GM21619 (cell line): ENCODE measurements around the gene CCDC124.

Source experiments
- ATAC-seq: cut with Tn5 transposase; IDR thresholded peaks from one replicate; pipeline ENCODE4 v1.9.1; 2021; ENCODE audit not compliant: unreplicated experiment

The CCDC124 gene

DNA sequence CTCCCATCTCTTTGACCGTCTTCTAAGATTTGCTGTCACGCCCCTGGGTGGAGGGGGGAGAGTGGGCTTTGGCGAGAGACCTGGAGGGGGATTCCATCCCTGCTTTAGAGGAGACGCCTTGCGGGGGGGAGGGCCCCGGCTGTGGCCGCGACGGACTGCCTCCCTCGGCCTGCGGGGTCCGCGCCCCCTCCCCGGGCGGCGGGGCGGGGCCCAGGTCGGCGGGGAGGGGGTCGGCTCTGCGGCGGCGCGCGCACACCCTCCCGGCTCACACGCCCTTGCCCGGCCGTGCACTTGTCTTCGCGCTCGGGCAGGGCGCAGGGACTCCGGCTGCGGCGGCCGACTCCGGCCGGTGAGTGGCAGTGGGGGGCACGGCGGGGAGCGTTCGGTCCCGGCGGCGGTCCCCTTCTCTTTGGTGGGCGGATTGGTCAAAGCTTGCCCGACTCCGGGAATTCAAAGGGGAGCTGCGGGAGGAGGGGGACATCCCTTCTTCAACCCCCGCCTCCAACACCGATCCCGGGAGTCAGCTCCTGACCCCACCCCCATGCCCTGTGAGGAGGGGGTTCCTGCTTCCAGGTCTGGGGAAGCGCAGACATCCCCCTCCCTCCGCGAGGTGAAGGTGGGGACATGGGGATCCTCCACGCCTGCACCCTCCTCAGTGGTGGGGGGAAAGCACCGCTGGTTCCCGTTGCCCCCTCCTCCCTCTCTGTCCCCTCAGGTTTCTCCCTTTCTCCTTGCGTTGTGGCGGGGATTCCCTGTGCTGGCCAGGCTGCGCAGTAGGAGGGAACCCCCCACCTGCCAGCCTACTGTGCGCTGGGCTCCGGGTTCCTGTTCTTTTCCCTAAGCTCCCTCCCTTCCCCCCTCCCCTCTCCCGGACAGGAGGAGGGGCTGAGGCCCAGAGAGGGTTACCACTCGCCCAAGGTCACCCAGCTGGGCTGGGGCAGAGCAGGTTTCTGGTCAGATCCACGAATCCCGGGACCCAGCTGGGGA lies 19.5 kb downstream of the CCDC124 start:
- no peak for ATAC-seq

DNA sequence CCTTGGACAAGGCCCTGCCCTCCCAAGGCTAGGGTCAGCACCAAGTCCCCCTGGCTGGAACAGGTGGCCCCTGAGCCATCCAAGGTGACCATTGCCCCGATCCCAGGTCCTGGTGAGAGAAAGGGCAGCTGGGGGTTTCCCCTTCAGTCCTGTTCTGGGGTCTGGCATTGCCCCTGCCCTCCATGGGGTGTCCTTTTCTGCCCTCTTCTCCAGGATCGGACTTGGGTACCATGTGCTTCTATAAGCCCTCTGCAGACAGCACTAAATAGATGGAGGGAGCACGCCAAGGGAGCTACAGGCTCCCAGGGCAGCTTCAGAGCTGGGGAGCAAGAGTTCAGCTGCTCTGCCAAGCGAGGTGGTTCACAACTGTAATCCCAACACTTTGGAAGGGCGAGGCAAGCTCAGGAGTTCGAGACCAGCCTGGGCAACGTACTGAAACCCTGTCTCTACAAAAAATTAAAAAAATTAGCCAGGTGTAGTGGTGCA lies 20.5 kb downstream of the CCDC124 start:
- ATAC-seq = no peak

DNA sequence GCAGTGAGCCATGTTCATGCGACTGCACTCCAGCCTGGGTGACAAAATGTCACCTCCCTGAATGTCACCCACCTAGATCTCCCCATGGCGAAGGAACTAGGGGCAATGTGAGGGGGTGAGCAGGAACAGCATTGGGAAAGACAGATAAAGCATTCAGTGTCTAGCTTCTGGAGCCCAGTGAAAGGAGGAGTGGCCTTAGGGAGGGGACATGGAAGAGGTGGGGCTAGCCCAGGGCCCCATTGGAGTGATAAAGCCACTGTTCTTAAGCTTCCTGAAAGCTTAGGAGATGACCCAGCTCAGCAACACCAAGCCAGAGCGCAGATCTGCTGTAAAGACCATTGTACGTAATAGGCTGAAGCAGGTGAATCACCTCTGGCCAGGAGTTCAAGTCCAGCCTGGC lies 21.1 kb downstream of the CCDC124 start:
- no peak for ATAC-seq

DNA sequence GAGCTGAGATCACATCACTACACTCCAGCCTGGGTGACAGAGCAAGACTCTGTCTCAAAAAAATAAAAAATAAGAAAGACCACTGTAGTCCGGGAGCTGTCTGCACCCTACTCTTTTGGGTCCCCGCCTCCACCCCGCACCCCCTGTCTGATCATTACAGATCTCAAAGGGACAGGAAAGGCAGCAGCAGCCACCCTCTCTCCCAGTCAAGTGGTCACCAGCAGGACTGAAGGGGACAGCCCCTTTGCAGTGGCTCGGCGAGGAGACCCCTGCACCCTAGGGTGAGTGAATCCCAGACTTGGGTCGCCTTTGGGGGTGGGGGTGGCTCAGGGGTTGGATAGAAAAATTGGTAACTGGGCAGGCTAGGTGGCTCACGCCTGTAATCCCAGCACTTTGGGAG lies 21.6 kb downstream of the CCDC124 start:
- no peak for ATAC-seq

DNA sequence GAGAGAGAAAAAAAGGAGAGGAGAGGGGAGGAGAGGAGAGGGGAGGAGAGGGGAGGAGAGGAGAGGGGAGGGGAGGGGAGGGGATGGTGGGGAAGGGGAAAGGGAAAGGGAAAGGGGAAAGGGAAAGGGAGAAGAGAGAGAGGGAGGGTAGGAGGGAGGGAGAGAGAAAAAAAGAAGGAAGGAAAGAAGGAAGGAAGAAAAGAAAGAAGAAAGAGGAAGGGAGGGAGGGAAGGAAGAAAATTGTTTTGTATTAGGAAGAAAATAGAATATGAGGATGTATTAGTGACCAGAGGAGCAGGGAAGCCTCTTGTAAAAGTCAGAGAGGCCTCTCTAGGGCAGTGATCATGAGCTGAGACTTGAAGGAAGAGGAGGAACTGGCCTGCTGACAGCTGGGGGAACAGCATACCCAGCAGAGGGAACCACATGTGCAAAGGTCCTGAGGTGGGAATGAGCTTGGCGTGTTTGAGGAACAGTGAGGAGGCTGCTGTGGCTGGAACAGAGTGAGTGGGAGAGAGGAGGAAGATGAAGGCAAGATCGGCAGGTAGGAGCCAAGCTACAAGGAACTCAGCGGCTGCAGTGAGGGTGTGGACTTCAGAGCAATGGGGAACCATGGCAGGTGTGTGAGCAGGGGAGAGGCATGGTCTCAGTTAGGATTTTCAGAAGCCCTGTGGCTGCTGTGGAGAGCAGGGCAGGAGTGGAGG lies 24.5 kb downstream of the CCDC124 start:
- no peak for ATAC-seq

DNA sequence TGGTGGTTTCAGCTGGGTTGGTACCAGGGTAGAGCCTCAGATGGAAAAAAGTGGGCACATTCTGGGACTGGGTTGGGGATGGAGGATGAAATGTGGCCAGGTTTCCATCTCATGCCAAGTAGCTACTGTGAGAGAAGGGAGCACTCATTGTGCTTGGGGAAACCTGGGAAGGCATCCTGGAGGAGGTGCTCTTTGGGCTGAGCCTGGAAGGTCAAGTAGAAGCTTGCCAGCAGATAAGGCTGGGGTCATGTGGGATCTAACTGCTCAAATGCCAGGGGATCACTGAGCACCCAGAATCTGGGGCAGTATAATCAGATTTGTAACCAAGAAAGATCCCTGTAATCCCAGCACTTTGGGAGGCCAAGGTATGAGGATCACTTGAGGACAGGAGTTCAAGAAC lies 25.1 kb downstream of the CCDC124 start:
- ATAC-seq = no peak

DNA sequence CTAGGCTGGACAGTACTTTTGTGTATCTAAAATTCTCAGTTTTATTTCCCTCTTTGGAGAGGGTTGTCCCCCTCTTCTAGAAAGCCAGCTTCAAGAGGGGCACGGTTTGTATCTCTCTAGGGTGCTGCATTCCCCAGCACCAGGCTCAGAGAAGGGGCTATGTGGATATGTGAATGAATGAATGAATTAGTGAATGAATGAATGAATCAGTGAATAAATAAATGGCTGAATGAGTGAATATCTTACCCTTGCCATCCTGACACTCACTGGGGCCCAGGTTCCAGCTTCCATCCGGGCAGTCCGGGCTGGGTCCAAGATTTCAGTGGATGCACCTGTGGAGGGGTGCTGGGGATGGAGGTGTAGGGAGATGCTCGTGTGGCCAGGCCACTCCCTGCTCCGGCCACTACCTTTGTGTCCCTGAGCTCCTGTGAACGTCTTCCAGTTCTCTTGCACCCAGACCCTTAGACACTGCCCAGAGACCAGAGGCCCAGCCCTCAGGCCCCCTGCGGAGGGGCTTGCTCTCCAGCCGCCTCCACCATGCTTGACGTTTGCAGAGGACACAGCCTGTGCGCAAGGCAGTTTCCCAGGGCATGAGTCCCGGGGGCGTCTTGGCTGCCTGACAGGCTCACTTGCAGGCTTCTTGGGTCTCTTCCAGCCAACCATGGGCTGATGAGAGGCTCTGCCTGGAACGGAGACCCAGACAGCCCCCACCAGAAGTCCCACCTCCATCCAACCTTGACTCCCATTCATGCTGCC lies 31.3 kb downstream of the CCDC124 start:
- ATAC-seq = no peak

DNA sequence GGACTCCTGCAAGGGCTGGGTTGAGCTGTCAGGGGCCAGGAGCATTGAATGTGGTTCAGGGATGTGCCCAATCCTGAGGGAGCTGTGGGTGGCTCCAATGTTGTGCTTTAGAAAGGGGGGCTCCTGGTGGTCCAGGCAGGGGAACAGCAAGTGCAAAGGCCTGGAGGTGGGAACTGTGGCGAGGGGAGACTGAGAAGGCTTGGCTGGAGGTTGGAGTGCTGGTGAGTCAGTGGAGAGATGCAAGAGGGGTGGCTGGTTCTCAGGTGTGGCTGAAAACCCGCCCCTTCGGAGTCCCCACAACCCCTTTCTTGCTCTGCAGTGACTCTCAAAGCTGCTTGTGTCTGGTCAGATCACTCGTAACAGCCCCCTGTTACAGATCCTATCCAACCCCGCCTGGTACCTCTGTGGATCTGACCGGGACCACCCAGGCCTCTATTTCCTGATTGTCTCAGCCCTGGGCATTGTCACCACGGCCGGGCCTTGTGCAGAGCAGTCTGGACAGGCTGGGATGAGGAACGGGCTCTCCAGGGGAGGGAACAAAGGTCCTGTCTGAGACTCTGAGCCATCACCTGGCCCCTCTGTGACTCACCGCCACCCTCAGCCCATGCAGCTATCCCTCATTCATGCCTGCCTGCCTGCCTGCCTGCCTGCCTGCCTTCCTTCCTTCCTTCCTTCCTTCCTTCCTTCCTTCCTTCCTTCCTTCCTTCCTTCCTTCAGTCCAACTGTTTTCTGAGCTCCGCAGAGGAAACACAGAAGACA lies 32.7 kb downstream of the CCDC124 start:
- no peak for ATAC-seq

DNA sequence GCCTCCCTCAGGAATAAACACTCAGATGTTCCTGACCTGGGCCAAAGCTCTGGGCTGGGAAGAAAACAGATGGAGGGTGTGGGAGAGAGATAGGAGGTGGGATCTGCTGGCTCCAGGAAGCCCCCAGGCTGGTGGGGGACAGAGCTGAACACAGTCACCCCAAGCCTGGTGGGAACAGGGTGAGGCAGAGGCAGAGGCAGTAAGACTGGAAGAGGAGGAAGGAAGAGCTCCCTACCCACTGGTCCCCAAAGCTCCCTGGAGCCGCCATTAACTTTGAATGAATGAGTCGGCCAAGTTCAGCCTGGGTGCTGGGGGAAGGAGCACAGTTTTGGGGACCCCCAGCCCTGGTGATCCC lies 33.3 kb downstream of the CCDC124 start:
- ATAC-seq = no peak

DNA sequence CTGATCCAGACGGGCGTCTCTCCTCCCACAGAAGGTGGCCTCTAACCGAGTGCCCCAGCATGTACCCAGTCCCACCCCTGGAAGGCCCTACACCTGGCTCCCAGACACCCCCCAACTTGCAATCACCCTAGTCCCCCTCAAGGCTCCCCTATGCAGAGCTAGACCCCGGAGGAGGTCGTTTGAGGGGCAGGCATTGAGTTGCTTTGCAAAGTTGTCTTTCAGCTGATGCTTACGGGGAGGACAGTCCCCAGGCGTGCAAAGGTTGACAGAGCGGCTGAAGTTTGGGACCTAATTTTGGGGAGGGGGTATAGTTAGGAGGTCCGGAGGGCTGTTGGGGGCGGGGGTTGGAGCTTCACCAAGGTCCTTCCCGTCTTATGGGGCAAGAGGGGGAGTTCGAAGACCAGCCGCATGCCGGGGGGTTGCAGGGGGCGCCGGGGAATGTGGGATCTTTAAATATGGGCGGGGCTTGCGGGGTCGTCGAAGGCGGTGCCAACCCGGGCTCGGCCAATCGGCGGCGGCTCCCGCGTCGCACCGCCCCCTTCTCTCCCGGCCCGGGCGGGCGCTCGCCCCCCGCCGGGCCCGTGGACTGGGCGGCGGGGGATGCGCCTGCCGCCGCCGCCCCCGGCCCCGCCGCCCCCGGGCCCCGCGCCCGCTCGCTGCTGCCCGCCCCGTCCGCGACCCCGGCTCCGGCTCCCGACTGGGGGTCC lies 33.9 kb downstream of the CCDC124 start, which contains the start of gene KCNN1:
Gene KCNN1, plus strand, starts transcription at position 558 of the 707 bp plus-strand sequence. CDS start 6,782 bp downstream, outside the sequence.
- no peak for ATAC-seq

DNA sequence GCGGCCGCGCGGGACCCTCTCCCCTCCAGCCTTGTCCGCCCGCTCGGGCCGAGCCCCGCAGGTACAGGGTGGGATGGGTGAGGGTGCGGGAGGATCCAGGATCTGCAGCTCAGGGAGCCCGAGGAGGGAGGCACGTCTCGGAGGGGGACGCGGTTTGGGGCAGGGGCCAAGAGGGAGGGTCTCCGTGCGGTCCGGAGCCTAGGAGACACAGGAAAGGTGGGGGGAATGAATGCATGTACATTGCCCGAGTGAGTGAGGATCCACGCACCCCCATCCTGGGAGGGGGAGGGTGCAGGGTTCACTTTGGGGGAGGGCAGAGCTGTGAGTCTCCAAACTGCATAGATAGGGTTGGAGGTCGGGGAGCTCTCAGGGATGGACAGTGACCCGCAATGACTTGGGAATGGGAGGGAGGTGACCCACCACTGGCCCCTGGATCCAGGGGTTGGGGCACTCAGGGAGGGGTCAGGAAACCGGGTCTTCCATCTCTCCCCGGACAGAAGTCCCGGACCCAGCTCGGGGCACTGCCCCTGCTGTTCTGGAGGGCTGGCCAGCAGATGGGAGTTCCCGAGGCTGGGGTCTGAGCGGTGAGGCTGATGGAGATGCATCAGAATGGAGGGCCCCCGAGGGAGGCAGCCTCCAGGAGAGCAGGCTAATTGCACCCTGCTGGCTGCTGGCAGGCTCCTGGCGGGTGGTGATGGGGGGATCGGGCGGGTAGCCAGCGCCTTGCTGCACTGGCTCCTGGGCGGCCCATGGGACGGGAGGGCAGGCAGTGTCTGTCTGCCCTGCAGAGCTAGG lies 34.6 kb downstream of the CCDC124 start:
- ATAC-seq = no peak

DNA sequence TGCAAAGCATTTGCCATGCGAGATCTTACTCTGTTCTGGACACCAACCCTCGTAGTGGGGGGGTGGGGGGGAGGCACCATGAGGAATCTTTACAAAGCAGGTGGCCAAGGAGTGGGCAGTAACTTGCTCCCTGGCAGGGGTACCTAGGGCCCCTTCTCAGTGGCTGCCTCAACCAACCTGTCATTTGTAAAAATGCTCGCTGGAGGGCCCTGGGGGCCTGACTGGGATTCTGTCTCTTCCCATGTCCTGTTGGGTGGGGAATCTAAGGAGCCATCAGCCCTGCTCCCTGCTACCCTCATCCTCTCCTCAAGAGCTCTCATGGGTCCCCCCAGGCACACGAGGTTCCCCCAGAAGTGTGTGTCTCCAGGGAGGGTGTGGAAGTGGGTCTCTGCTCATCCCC lies 35.5 kb downstream of the CCDC124 start:
- ATAC-seq = no peak

DNA sequence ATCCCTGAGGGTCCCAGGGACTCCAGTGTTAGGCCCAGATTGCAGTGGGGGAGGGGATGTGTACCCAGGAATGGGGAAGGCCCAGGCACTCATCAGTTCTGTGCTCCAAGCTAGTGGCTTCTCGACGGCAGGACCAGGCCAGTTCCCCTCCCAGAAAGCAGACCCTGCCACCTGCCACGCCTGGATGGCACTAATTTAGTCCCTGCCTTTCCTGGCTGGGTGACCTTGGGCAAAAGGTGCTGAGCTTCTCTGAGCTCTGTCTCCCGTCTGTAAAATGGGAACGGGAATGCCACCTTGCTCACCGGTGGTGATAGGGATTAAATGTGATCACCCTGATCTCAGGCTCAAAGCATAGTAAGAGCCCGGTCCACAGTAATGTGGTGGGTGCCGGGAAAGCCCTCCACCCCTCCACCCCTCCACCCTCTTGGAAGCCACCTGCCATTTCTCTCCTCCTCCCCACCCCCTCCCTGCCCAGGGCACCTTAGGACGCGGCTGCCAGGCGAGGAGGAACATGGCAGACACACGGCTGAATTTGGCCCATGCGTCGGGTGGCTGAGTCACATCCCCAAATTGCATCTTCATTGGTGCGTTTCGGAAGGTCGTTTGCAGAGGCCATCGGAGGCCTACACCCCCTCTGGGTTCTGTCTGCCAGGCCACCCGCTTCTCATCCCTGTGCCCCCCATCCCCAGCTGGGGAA lies 36.4 kb downstream of the CCDC124 start:
- no peak for ATAC-seq

DNA sequence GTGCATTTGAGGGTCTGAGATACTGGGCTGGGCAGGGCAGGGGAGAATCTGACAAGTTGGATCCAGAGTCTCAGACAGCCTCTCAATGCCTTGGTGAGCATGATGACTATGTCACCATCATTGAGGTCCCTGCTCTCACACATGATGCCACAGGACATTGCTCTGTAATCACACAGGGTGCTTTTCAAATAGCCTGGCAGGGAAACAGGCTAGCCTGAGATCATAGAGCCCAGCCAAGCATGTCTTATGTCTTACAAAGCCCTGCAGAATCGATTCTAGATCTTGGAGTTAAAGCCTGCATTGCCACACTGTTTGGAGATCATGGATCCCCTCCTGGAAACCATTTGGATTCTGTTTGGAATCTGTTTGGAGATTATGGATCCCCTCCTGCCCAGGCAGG lies 39.4 kb downstream of the CCDC124 start:
- ATAC-seq = no peak

DNA sequence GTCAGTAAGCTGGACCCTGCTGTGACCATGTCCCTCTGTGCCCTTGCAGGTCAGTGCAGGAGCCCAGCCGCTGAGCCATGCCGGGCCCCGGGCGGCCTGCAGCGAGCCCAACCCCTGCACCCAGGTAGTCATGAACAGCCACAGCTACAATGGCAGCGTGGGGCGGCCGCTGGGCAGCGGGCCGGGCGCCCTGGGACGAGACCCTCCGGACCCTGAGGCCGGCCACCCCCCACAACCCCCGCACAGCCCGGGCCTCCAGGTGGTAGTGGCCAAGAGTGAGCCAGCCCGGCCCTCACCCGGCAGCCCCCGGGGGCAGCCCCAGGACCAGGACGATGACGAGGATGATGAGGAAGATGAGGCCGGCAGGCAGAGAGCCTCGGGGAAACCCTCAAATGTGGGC lies 40.9 kb downstream of the CCDC124 start:
- ATAC-seq = no peak

DNA sequence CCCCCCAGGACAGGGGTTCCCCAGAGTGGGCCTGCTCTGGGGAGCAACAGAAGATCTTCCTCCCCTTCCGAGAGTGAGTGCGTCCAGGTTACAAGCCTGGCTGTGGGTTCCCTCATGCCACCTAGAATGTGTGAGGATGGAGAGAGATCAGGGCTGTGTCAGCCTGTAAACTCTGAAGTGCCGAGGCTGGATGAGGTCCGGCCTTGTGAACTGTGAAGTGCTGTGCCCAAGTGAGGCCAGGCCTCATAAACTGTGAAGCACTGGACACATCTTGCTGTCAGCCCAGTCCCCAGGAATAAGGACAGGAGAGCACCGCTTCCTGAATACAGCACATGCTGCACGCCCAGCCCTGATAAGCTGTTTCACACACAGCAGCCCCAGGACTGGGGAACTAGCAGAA lies 41.7 kb downstream of the CCDC124 start:
- ATAC-seq = no peak

DNA sequence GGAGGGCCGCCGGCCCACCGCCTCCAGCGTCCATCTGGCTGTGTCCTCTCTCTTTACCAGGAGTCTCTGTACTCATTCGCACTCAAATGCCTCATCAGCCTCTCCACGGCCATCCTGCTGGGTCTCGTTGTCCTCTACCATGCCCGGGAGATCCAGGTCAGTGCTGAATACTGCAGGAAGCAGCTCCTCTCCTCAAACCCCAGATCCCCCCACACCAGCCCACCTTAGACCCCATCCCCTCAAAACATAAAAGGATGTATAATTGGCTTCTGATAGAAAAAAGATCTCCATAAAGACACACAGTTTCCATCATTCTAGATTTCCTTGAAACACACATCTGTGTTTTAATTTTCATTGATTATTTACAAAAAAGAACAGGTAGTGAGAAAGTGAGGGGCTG lies 42.2 kb downstream of the CCDC124 start:
- ATAC-seq = no peak

DNA sequence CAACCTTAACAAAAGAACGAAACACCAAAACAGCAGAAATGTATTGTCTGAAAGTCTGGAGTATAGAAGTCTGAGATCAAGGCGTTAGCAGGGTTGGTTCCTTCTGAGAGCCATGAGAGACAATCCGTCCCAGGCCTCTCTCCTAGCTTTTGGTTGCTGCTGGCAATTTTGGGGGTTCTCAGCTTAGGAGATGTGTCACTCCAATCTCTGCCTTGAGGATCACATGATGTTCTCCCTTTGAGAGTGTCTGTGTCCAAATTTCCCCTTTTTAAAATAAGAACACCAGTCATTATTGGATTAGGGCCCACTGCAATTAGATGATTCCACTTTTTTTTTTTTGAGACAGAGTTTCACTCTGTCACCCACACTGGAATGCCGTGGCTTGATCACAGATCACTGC lies 44.2 kb downstream of the CCDC124 start:
- no peak for ATAC-seq

DNA sequence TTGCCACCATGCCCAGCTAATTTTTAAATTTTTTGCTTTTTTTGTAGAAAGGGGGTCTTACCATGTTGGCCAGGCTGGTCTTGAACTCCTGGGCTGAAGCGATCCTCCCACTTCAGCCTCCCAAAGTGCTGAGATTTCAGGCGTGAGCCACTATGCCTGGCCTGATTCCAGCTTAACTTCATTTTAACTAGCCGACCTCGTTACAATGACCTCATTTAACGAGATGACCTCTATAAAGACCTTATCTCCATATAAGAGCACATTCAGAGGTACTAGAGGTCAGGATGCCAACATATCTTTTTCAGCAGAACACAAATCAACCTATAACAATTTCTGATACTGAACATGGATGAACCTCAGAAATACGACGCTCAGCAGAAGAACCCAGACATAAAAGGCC lies 44.7 kb downstream of the CCDC124 start:
- no peak for ATAC-seq
